ENCODE measurements around the gene ZNF584. TPM values are rescaled to one million over a fixed set of nuclear protein-coding genes. Genes with fewer than 3 reads are reported as not detected.

ZNF584 gene
- total and polyA plus RNA-seq, 10 of the 15 experiments (the other 5 are each of a cell fraction or from before 2014, with no cell fraction given): 2.0 to 10.7 (median 6.3) TPM

GRCh38 chr19:58367698-58368454 is 40.6 kb upstream of the ZNF584 start:
- H4K20me1 ChIP-seq (ENCODE audit: control insufficient read depth, insufficient read depth): no peaks in the 10 kb centered on the region
- H2AFZ ChIP-seq (ENCODE audit: control insufficient read depth, low read depth, low read length): no peak overlapping the region
- WGBS (ENCODE audit: insufficient coverage, insufficient replicate concordance, low lambda C conversion rate, missing lambda C conversion rate): 96% methylated on average over 80 of the region's 106 CpGs
- FAIRE-seq (no peak), ATAC-seq (no peak), DNase-seq (ENCODE audit: low read depth, low spot score) (no peak)
- CTCF ChIA-PET: no interaction called here
- H3K4me1 ChIP-seq (ENCODE audit: control insufficient read depth, insufficient read depth, low read length): peaks cover 8% of the 10 kb centered on the region
- intact Hi-C loops (cut with micrococcal nuclease; ENCODE audit: unreplicated experiment): no loop called here
- RAD21 ChIA-PET (ENCODE audit: unreplicated experiment): no interaction called here
- no peak overlapping the region for H3K4me2 ChIP-seq (ENCODE audit: control insufficient read depth, insufficient read depth)
- H3K36me3 ChIP-seq (ENCODE audit: control insufficient read depth in 2 of 2, insufficient read depth in 2 of 2, low read length in 1 of 2): no peaks in the 10 kb centered on the region
- no peaks in the 10 kb centered on the region for H3K9me3 ChIP-seq (replicated peaks; ENCODE audit: control insufficient read depth, insufficient read depth, low read length)
- no peak for TF ChIP-seq CEBPB (IDR thresholded peaks at IDR 0.05; ENCODE audit: borderline replicate concordance in 1 of 2, low read depth in 2 of 2, low read length in 2 of 2)
- TF ChIP-seq MTA2 (IDR thresholded peaks at IDR 0.05; ENCODE audit: low read depth): no peak
- TF ChIP-seq CBX3 (IDR thresholded peaks at IDR 0.05; ENCODE audit: borderline replicate concordance, low read depth): no peak
- TF ChIP-seq WRNIP1 (IDR thresholded peaks at IDR 0.05; ENCODE audit: borderline replicate concordance, low read depth, low read length): no peak
- TF ChIP-seq TCF7 (IDR thresholded peaks at IDR 0.05; ENCODE audit: borderline replicate concordance): no peak
- TF ChIP-seq USF1 (IDR thresholded peaks at IDR 0.05; ENCODE audit: borderline replicate concordance, extremely low read length, insufficient read depth, low read depth, low read length): no peak
- no peak for TF ChIP-seq CHD4 (IDR thresholded peaks at IDR 0.05)
- TF ChIP-seq HDGF (IDR thresholded peaks at IDR 0.05): no peak
- TF ChIP-seq TARDBP (IDR thresholded peaks at IDR 0.05; ENCODE audit: borderline replicate concordance): no peak
- TF ChIP-seq SMAD1 (IDR thresholded peaks at IDR 0.05; ENCODE audit: low read depth, partially characterized antibody): no peak
- SMC1A ChIA-PET (ENCODE audit: uncharacterized antibody, unreplicated experiment): no interaction called here
- no peak overlapping the region for H3K27ac ChIP-seq (ENCODE audit: control insufficient read depth, insufficient read depth)
- no peak overlapping the region for H3K9ac ChIP-seq (ENCODE audit: control insufficient read depth, insufficient read depth, low read length)
- H3K79me2 ChIP-seq (ENCODE audit: control insufficient read depth, insufficient read depth, low read length): no peaks in the 10 kb centered on the region
- in situ Hi-C loops (cut with MboI): no loop called here
- no peaks in the 10 kb centered on the region for H3K27me3 ChIP-seq (replicated peaks in 1 of 2; ENCODE audit: control insufficient read depth in 2 of 2, insufficient read depth in 2 of 2, low read length in 1 of 2)
- POLR2A ChIA-PET: no interaction called here
- no peak overlapping the region for H3K4me3 ChIP-seq
- BruUV-seq (replicated peaks): no TSS peak
